ENCODE measurements around the gene ANXA5.
"Not testable (repeated sequence)": the region's sequence is repeated elsewhere in the genome, so short reads cannot be mapped to it uniquely, and the experiment has no call there.

Gene ANXA5

GRCh38 chr4:121737846-121738554 lies 41.2 kb upstream of the ANXA5 start:
- DNase-seq (ENCODE audit: insufficient read length, low spot score), result no peak
- TF ChIP-seq CTCF (IDR thresholded peaks at IDR 0.05; ENCODE audit: insufficient read depth, missing control alignments), result no peak
- no peak for FAIRE-seq

GRCh38 chr4:121736735-121737351 lies 40.1 kb upstream of the ANXA5 start:
- DNase-seq (ENCODE audit: insufficient read length, low spot score), result no peak
- TF ChIP-seq CTCF (IDR thresholded peaks at IDR 0.05; ENCODE audit: insufficient read depth, missing control alignments), result peak; percentile 53
- no peak for FAIRE-seq

- FAIRE-seq (no peak), DNase-seq (ENCODE audit: insufficient read length, low spot score) (no peak)
- no peak for TF ChIP-seq CTCF (IDR thresholded peaks at IDR 0.05; ENCODE audit: insufficient read depth, missing control alignments)
These were observed 37.8 kb upstream of the ANXA5 start for GRCh38 chr4:121734571-121734970.

- TF ChIP-seq CTCF (IDR thresholded peaks at IDR 0.05; ENCODE audit: insufficient read depth, missing control alignments), result no peak
- FAIRE-seq, result no peak
- no peak for DNase-seq (ENCODE audit: insufficient read length, low spot score)
These were observed 37.2 kb upstream of the ANXA5 start for GRCh38 chr4:121733942-121734341.

- not testable (repeated sequence) for FAIRE-seq; DNase-seq (ENCODE audit: insufficient read length, low spot score)
These were observed 33.0 kb upstream of the ANXA5 start for GRCh38 chr4:121729753-121730152.

- DNase-seq (ENCODE audit: insufficient read length, low spot score) (no peak), FAIRE-seq (no peak)
- no peak for TF ChIP-seq CTCF (IDR thresholded peaks at IDR 0.05; ENCODE audit: insufficient read depth, missing control alignments)
These were observed 32.0 kb upstream of the ANXA5 start for GRCh38 chr4:121728798-121729226.

GRCh38 chr4:121728066-121728465 lies 31.3 kb upstream of the ANXA5 start:
- FAIRE-seq (no peak), DNase-seq (ENCODE audit: insufficient read length, low spot score) (no peak)
- TF ChIP-seq CTCF (IDR thresholded peaks at IDR 0.05; ENCODE audit: insufficient read depth, missing control alignments), result no peak

Measured in D721Med (cell line).